Fibroblast of mammary gland (primary cell): ENCODE data around the gene SPATA6L.
A peak's percentile ranks its signal among the peaks of the same experiment; 100 is the strongest.

Source experiments
- DNase-seq: peaks from one replicate; pipeline ENCODE4 v3.0.0-alpha.2; 2010; ENCODE audit warnings: low read depth
- H3K4me3 ChIP-seq: 2 replicates; pipeline ENCODE4 v1.5.1; 2011; ENCODE audit warnings: low read depth, mild to moderate bottlenecking, low read length, moderate library complexity; ENCODE audit not compliant: control insufficient read depth
- CTCF ChIP-seq: conservative IDR thresholded peaks from 2 replicates; pipeline ENCODE4 v1.5.1; 2011; ENCODE audit warnings: low read depth, low read length, inconsistent platforms; ENCODE audit not compliant: control insufficient read depth, insufficient read depth

Gene SPATA6L

DNA sequence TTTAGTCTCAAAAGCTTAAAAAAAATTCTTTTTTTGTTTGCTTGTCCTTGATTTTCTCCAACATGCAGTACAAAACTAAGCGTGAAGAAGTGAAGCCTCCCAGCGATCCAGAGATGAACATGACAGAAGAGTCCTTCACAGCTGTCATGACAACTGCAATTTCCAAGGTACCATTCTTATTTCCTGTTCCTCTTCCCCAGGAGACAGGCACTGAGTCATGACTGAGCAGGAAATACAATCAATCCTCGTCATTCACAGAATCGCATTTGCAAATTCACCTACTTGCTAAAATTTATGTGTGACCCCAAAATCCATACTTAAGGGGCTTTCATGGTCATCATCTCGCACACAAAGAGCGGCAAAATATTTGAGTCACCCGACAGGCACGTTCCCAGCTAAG, 98.7 kb downstream of the SPATA6L start:
- TF ChIP-seq CTCF, result no peak
- H3K4me3 ChIP-seq, result no peak overlapping the region
- DNase-seq, result no peak

DNA sequence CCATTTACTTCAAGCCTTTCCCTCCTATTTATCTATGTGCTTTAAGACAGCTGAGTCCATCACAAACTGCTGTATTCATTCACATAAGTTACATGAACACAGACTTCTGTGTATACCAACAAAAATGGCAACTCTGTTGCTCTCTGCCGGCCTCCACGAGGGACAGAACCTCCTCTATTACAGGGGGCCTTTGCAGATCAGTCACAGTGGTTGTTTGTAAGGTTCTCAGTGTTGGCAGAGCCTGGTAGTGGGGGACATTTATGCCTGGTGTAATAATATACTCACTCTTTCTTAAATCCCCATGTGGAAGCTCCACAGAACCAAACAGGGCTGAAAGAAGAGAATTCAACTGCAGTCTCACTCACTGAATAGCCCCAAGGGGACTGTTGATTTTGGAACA, 99.5 kb downstream of the SPATA6L start:
- no peak for DNase-seq
- TF ChIP-seq CTCF, result no peak
- no peak overlapping the region for H3K4me3 ChIP-seq

- TF ChIP-seq CTCF, result no peak
- no peak for DNase-seq
- no peak overlapping the region for H3K4me3 ChIP-seq
These were observed 103.2 kb downstream of the SPATA6L start for GRCh38 chr9:4563105-4563504.

DNA sequence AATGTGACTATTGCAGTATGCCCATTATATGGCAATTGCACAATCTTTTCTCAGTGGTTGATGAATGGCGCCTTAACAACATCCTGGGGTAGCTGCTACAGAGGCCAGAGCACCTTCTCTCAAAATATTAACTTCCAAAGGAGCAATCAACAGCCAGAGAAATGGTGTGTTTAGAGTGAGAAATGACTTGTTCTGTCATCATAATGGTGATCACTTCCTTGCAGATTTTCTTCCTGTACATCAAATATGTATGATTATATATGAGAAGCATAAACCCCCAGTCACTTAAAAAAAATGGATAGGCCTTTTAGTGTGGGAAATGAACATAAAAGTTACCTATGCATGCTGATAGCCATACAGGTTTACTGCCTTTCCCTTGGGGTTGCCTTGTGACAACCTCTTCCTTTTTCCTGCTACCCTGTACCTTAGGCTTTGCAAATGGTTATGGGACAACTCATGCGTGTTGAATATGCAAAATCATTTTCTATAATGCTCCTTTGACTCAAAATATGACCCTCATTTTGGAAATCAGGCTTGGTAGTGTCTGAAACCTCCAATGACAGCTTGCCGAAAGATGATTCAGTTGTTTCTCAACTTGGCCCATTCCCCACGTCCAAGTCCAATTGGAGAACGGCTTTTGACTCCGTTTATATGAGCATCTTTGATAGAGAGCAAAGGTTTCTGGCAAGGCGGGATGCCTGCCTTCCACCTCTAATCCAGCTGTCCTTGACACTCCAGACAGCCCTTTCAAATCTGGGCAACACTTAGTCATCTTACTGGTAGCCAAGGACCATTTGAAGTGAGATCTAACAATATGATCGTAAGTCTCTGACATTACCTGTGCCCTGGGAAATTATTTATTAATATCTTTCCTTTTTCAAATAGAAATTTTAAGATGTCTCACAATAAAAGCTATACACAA, 106.8 kb downstream of the SPATA6L start:
- no peak overlapping the region for H3K4me3 ChIP-seq
- no peak for DNase-seq
- no peak for TF ChIP-seq CTCF

DNA sequence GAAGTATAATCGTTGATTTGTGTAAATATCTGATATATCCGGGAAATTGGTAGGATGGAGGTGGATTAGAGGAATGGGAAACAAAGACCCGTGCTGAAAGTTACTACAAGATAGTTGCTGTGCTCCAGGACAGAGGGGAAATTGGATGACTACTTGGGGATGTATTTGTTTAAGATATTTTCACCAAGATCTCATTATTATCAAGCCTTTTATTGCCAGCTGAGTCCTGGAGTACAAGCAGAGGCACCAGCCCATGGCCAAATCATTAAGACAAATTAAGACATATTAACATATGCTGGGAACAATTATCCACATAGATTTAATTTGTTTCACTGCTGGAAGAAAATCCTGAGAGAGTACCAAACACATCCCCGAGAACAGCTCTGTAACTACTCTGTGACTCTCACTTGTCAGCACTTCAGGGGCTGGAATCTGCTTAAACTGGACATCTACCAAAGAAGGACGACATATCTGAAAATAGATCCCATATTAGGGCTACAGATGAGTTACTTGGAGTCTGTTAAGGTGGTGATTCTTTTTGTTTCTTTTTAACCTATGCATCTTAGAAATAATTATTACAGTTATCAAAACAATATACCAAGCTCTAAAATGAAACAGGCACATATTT, 107.8 kb downstream of the SPATA6L start:
- DNase-seq, result no peak
- TF ChIP-seq CTCF, result no peak
- H3K4me3 ChIP-seq, result no peak overlapping the region

- peak; percentile 39 for DNase-seq
- H3K4me3 ChIP-seq, result no peak overlapping the region
- no peak for TF ChIP-seq CTCF
These were observed 111.0 kb downstream of the SPATA6L start for GRCh38 chr9:4555236-4555635.
